ENCODE measurements around the gene KY. TPM values are rescaled to one million over a fixed set of nuclear protein-coding genes. Genes with fewer than 3 reads are reported as not detected.

Gene KY
- total and polyA plus RNA-seq, 4 donors = 0.05 to 0.08 TPM; not detected in 2

GRCh38 chr3:134693226-134693625 is 42.4 kb upstream of the KY start (continued):
- no peak for TF ChIP-seq EGR1 (IDR thresholded peaks at IDR 0.05; ENCODE audit: low read depth in 2 of 2)

DNA sequence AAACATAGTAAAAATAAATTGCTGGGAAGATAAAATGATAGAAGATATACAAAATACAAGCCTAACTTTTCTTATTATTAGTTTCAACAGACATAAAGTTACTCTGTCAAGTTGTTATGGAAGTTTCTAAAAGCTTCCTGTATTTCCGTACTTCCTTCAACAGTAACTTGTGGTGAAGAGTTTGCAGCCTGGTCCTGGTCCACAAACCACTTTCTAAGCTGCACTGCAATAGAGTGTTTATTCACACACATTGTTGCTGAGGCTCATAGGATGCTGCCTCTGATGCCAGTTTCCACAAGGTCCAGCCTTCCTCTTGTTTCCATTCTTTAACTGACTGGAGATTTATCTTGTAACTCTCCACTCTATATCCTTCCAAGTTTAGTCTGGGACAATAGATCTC is 39.4 kb upstream of the KY start:
- Histone ChIP-seq H3K27me3 (ENCODE audit: control insufficient read depth in 4 of 4, insufficient read depth in 4 of 4, low read length in 3 of 4) (peaks cover 0 to 2% (median 0%) of the 10 kb centered on the region in 4 donors), H3K9ac (ENCODE audit: low read depth in 1 of 2, low read length in 2 of 2) (no peak overlapping the region), H3K9me3 (ENCODE audit: control insufficient read depth in 4 of 4, low read length in 3 of 4) (no peaks in the 10 kb centered on the region), H3K27ac (ENCODE audit: low read depth in 1 of 2, low read length in 2 of 2) (no peak overlapping the region), H3K4me1 (ENCODE audit: control insufficient read depth in 4 of 4, insufficient read depth in 4 of 4, low read length in 3 of 4) (no peaks in the 10 kb centered on the region), H3K4me3 (ENCODE audit: low read depth in 1 of 3, low read length in 3 of 3) (no peak overlapping the region), H3K36me3 (ENCODE audit: control insufficient read depth in 4 of 4, insufficient read depth in 3 of 4, low read depth in 1 of 4, low read length in 3 of 4) (no peaks in the 10 kb centered on the region)
- no peak for DNase-seq (ENCODE audit: low spot score)
- TF ChIP-seq JUND (IDR thresholded peaks at IDR 0.05) (no peak), ATF3 (IDR thresholded peaks at IDR 0.05) (no peak), HNF4A (conservative IDR thresholded peaks at IDR 0.05) (no peak), EGR1 (IDR thresholded peaks at IDR 0.05; ENCODE audit: low read depth in 2 of 2) (no peak), SP1 (IDR thresholded peaks at IDR 0.05) (no peak), NR2F2 (IDR thresholded peaks at IDR 0.05) (no peak), FOXA1 (IDR thresholded peaks at IDR 0.05) (no peak)
- TF ChIP-seq, protein P1, sequence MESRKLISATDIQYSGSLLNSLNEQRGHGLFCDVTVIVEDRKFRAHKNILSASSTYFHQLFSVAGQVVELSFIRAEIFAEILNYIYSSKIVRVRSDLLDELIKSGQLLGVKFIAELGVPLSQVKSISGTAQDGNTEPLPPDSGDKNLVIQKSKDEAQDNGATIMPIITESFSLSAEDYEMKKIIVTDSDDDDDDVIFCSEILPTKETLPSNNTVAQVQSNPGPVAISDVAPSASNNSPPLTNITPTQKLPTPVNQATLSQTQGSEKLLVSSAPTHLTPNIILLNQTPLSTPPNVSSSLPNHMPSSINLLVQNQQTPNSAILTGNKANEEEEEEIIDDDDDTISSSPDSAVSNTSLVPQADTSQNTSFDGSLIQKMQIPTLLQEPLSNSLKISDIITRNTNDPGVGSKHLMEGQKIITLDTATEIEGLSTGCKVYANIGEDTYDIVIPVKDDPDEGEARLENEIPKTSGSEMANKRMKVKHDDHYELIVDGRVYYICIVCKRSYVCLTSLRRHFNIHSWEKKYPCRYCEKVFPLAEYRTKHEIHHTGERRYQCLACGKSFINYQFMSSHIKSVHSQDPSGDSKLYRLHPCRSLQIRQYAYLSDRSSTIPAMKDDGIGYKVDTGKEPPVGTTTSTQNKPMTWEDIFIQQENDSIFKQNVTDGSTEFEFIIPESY (IDR thresholded peaks at IDR 0.05) = no peak
- TF ChIP-seq, protein P2, sequence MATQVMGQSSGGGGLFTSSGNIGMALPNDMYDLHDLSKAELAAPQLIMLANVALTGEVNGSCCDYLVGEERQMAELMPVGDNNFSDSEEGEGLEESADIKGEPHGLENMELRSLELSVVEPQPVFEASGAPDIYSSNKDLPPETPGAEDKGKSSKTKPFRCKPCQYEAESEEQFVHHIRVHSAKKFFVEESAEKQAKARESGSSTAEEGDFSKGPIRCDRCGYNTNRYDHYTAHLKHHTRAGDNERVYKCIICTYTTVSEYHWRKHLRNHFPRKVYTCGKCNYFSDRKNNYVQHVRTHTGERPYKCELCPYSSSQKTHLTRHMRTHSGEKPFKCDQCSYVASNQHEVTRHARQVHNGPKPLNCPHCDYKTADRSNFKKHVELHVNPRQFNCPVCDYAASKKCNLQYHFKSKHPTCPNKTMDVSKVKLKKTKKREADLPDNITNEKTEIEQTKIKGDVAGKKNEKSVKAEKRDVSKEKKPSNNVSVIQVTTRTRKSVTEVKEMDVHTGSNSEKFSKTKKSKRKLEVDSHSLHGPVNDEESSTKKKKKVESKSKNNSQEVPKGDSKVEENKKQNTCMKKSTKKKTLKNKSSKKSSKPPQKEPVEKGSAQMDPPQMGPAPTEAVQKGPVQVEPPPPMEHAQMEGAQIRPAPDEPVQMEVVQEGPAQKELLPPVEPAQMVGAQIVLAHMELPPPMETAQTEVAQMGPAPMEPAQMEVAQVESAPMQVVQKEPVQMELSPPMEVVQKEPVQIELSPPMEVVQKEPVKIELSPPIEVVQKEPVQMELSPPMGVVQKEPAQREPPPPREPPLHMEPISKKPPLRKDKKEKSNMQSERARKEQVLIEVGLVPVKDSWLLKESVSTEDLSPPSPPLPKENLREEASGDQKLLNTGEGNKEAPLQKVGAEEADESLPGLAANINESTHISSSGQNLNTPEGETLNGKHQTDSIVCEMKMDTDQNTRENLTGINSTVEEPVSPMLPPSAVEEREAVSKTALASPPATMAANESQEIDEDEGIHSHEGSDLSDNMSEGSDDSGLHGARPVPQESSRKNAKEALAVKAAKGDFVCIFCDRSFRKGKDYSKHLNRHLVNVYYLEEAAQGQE (IDR thresholded peaks at IDR 0.05) = no peak
- WGBS = 69% methylated on average over 1 of the region's 1 CpG

GRCh38 chr3:134687642-134688041 is 36.8 kb upstream of the KY start:
- no peaks in the 10 kb centered on the region for H3K36me3 ChIP-seq (ENCODE audit: control insufficient read depth in 4 of 4, insufficient read depth in 3 of 4, low read depth in 1 of 4, low read length in 3 of 4)
- WGBS = 95% methylated on average over 2 of the region's 2 CpGs
- DNase-seq (ENCODE audit: low spot score) = no peak
- H3K27ac ChIP-seq (ENCODE audit: low read depth in 1 of 2, low read length in 2 of 2) = no peak overlapping the region
- H3K27me3 ChIP-seq (ENCODE audit: control insufficient read depth in 4 of 4, insufficient read depth in 4 of 4, low read length in 3 of 4) = peaks cover 0 to under 1% (median 0%) of the 10 kb centered on the region in 4 donors
- H3K9ac ChIP-seq (ENCODE audit: low read depth in 1 of 2, low read length in 2 of 2) = no peak overlapping the region
- H3K4me1 ChIP-seq (ENCODE audit: control insufficient read depth in 4 of 4, insufficient read depth in 4 of 4, low read length in 3 of 4) = no peaks in the 10 kb centered on the region
- no peaks in the 10 kb centered on the region for H3K9me3 ChIP-seq (ENCODE audit: control insufficient read depth in 4 of 4, low read length in 3 of 4)
- H3K4me3 ChIP-seq (ENCODE audit: low read depth in 1 of 3, low read length in 3 of 3) = no peak overlapping the region
- no peak for TF ChIP-seq RXRA (IDR thresholded peaks at IDR 0.05)
- no peak for TF ChIP-seq RAD21 (IDR thresholded peaks at IDR 0.05)
- TF ChIP-seq SP1 (IDR thresholded peaks at IDR 0.05) = no peak
- TF ChIP-seq HNF4G (IDR thresholded peaks at IDR 0.05) = no peak
- TF ChIP-seq, protein P3, sequence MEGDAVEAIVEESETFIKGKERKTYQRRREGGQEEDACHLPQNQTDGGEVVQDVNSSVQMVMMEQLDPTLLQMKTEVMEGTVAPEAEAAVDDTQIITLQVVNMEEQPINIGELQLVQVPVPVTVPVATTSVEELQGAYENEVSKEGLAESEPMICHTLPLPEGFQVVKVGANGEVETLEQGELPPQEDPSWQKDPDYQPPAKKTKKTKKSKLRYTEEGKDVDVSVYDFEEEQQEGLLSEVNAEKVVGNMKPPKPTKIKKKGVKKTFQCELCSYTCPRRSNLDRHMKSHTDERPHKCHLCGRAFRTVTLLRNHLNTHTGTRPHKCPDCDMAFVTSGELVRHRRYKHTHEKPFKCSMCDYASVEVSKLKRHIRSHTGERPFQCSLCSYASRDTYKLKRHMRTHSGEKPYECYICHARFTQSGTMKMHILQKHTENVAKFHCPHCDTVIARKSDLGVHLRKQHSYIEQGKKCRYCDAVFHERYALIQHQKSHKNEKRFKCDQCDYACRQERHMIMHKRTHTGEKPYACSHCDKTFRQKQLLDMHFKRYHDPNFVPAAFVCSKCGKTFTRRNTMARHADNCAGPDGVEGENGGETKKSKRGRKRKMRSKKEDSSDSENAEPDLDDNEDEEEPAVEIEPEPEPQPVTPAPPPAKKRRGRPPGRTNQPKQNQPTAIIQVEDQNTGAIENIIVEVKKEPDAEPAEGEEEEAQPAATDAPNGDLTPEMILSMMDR (IDR thresholded peaks at IDR 0.05; ENCODE audit: low read depth, low read length, missing input control) = no peak
- TF ChIP-seq, protein P1 (IDR thresholded peaks at IDR 0.05) = no peak
- no peak for TF ChIP-seq GABPA (IDR thresholded peaks at IDR 0.05 in 1 of 2, conservative IDR thresholded peaks at IDR 0.05 in 1 of 2)
- TF ChIP-seq, protein P2 (IDR thresholded peaks at IDR 0.05) = no peak
- no peak for TF ChIP-seq NR2F2 (IDR thresholded peaks at IDR 0.05)
- no peak for TF ChIP-seq ATF3 (IDR thresholded peaks at IDR 0.05)
- no peak for TF ChIP-seq FOXA2 (IDR thresholded peaks at IDR 0.05)
- TF ChIP-seq TAF1 (conservative IDR thresholded peaks at IDR 0.05) = no peak
- TF ChIP-seq HNF4A (conservative IDR thresholded peaks at IDR 0.05) = no peak
- TF ChIP-seq YY1 (IDR thresholded peaks at IDR 0.05) = no peak

Measured in liver (tissue), 9 donors.